ENCODE data around the gene ABLIM1. TPM values are rescaled to one million over a fixed set of nuclear protein-coding genes. Genes with fewer than 3 reads are reported as not detected.

ABLIM1 gene
- total RNA-seq, 1 experiment from 2014 or later: 34.0 TPM

GRCh38 chr10:114399576-114399975 is 258.5 kb downstream of the ABLIM1 start:
- Histone ChIP-seq H3K9me3 (ENCODE audit: low read depth, low read length, poor library complexity, severe bottlenecking) (no peaks in the 10 kb centered on the region), H3K27me3 (replicated peaks; ENCODE audit: insufficient read depth, low read depth, low read length, poor library complexity) (peaks cover 99% of the 10 kb centered on the region), H3K4me1 (ENCODE audit: insufficient read depth, low read length, poor library complexity, severe bottlenecking) (no peaks in the 10 kb centered on the region), H3K36me3 (ENCODE audit: insufficient read depth, low read length, poor library complexity, severe bottlenecking) (no peaks in the 10 kb centered on the region), H3K4me3 (ENCODE audit: low read depth, low read length, poor library complexity, severe bottlenecking) (no peak overlapping the region), H3K27ac (ENCODE audit: low read depth, low read length, poor library complexity, severe bottlenecking) (no peak overlapping the region)
- intact Hi-C loops (cut with micrococcal nuclease; ENCODE audit: unreplicated experiment): no loop called here
- no peak for TF ChIP-seq EZH2 (IDR thresholded peaks at IDR 0.05; ENCODE audit: borderline replicate concordance, low read depth, low read length, poor library complexity, severe bottlenecking)
- TF ChIP-seq CTCF (conservative IDR thresholded peaks at IDR 0.05; ENCODE audit: low read depth, low read length): no peak
- CTCF ChIA-PET: no interaction called here
- POLR2A ChIA-PET (ENCODE audit: low non-redundant PET): no interaction called here
- DNase-seq (ENCODE audit: low spot score): no peak
- no TSS peak for BruUV-seq (replicated peaks)

GRCh38 chr10:114398587-114399331 is 259.3 kb downstream of the ABLIM1 start:
- Histone ChIP-seq H3K9me3 (ENCODE audit: low read depth, low read length, poor library complexity, severe bottlenecking) (no peaks in the 10 kb centered on the region), H3K27me3 (replicated peaks; ENCODE audit: insufficient read depth, low read depth, low read length, poor library complexity) (peaks cover 99% of the 10 kb centered on the region), H3K27ac (ENCODE audit: low read depth, low read length, poor library complexity, severe bottlenecking) (no peak overlapping the region), H3K4me1 (ENCODE audit: insufficient read depth, low read length, poor library complexity, severe bottlenecking) (no peaks in the 10 kb centered on the region), H3K4me3 (ENCODE audit: low read depth, low read length, poor library complexity, severe bottlenecking) (no peak overlapping the region), H3K36me3 (ENCODE audit: insufficient read depth, low read length, poor library complexity, severe bottlenecking) (no peaks in the 10 kb centered on the region)
- DNase-seq (ENCODE audit: low spot score): no peak
- ChIA-PET CTCF (no interaction called here), POLR2A (ENCODE audit: low non-redundant PET) (no interaction called here)
- intact Hi-C loops (cut with micrococcal nuclease; ENCODE audit: unreplicated experiment): no loop called here
- TF ChIP-seq EZH2 (IDR thresholded peaks at IDR 0.05; ENCODE audit: borderline replicate concordance, low read depth, low read length, poor library complexity, severe bottlenecking) (no peak), CTCF (conservative IDR thresholded peaks at IDR 0.05; ENCODE audit: low read depth, low read length) (no peak)
- no TSS peak for BruUV-seq (replicated peaks)

- Histone ChIP-seq H3K4me3 (ENCODE audit: low read depth, low read length, poor library complexity, severe bottlenecking) (no peak overlapping the region), H3K9me3 (ENCODE audit: low read depth, low read length, poor library complexity, severe bottlenecking) (no peaks in the 10 kb centered on the region), H3K4me1 (ENCODE audit: insufficient read depth, low read length, poor library complexity, severe bottlenecking) (peaks cover 5% of the 10 kb centered on the region), H3K27ac (ENCODE audit: low read depth, low read length, poor library complexity, severe bottlenecking) (no peak overlapping the region), H3K36me3 (ENCODE audit: insufficient read depth, low read length, poor library complexity, severe bottlenecking) (no peaks in the 10 kb centered on the region), H3K27me3 (replicated peaks; ENCODE audit: insufficient read depth, low read depth, low read length, poor library complexity) (peaks cover 98% of the 10 kb centered on the region)
- DNase-seq (ENCODE audit: low spot score): no peak
- ChIA-PET CTCF (no interaction called here), POLR2A (ENCODE audit: low non-redundant PET) (no interaction called here)
- intact Hi-C loops (cut with micrococcal nuclease; ENCODE audit: unreplicated experiment): no loop called here
- no TSS peak for BruUV-seq (replicated peaks)
- TF ChIP-seq EZH2 (IDR thresholded peaks at IDR 0.05; ENCODE audit: borderline replicate concordance, low read depth, low read length, poor library complexity, severe bottlenecking): no peak
- TF ChIP-seq CTCF (conservative IDR thresholded peaks at IDR 0.05; ENCODE audit: low read depth, low read length): no peak
Observed at GRCh38 chr10:114397651-114398145, 260.4 kb downstream of the ABLIM1 start.
